Thyroid gland (tissue), 4 donors: Measurements from ENCODE around the gene CLIP1. TPM values are rescaled to one million over a fixed set of nuclear protein-coding genes. Genes with fewer than 3 reads are reported as not detected.

Experiments used
- DNase-seq, 2 donors: peaks; one replicate each; pipeline ENCODE4 v3.0.0-alpha.2; 2019
- H3K27ac ChIP-seq, 3 donors: fragments of 200-600 bp; sonication (generic); 1 replicate in 2 of 3; 2 replicates in 1 of 3; pipeline ENCODE4 v1.5.1; 2016 to 2019; ENCODE audit warnings: mild to moderate bottlenecking in 1 of 3, moderate library complexity in 1 of 3
- H3K27me3 ChIP-seq: fragments of 200-600 bp; sonication (generic); one replicate; pipeline ENCODE4 v1.5.1; 2019
- H3K36me3 ChIP-seq, 2 donors: fragments of 200-600 bp; sonication (generic); one replicate each; pipeline ENCODE4 v1.5.1; 2016 to 2019
- H3K4me1 ChIP-seq, 2 donors: fragments of 200-600 bp; sonication (generic); one replicate each; pipeline ENCODE4 v1.5.1; 2017 to 2019
- H3K4me3 ChIP-seq, 3 donors: fragments of 200-600 bp; sonication (generic); replicated peaks in 1 of 3; 1 replicate in 2 of 3; 2 replicates in 1 of 3; pipeline ENCODE4 v1.5.1; 2016; ENCODE audit warnings: mild to moderate bottlenecking in 1 of 3
- H3K9me3 ChIP-seq: fragments of 200-600 bp; sonication (generic); one replicate; pipeline ENCODE4 v1.5.1; 2017
- POLR2A ChIP-seq, 2 donors: fragments of 450-650 bp; IDR thresholded peaks; one replicate each; pipeline ENCODE4 v1.6.1; 2017; ENCODE audit warnings: antibody characterized with exemption in 2 of 2, mild to moderate bottlenecking in 2 of 2, moderate library complexity in 1 of 2
- WGBS, 2 donors: methylation state at CpG; one replicate each; pipeline ENCODE4 v1.1.5; 2017; 5-methylcytosine and 5-hydroxymethylcytosine counted together
- intact Hi-C: fragments of 100-400 bp; cut with DNase I; formaldehyde crosslinking; loops from one replicate; pipeline ENCODE4 v1.15.1; 2023
- total RNA-seq, 4 donors: library from RNA; depleted of rRNA; stranded (reverse); fragments of >200 nt; gene quantifications; one replicate each; pipeline ENCODE4 v1.2.3, GENCODE V29; 2016
- TF ChIP-seq, protein P1 (sequence below), 6 experiments: fragments of 200-600 bp in 3 of 6; fragments of 450-650 bp in 3 of 6; sonication (generic) in 3 of 6; IDR thresholded peaks; one replicate each; pipeline ENCODE4 v1.5.1; 2016 to 2019; ENCODE audit warnings: antibody characterized with exemption in 6 of 6, mild to moderate bottlenecking in 2 of 6, inconsistent platforms in 1 of 6, moderate library complexity in 1 of 6

The CLIP1 gene
- total RNA-seq, 4 donors from 2014 or later = 118 to 189 (median 143) TPM

DNA sequence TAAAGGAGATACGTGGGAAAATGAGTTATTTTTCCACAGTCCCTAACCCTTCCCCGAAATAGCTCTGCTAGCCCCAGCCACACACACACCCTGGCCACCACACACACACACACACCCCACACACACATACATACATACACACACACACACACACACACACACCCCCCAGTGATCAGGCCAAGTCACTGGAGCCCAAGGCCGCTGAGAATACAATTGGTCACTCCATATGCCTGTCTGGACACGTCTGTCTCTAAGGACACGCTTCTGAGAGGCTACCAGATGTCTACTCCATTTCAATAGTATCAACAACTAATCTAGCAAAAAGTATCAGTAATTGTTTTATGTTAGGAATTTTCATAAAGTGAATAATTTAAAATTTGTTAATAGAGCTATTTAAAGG lies 183.6 kb downstream of the CLIP1 start:
- no peaks in the 10 kb centered on the region for H3K4me1 ChIP-seq
- intact Hi-C loops = no loop called here
- H3K9me3 ChIP-seq = no peaks in the 10 kb centered on the region
- no peak for DNase-seq
- no peaks in the 10 kb centered on the region for H3K27me3 ChIP-seq
- H3K4me3 ChIP-seq = no peak overlapping the region
- TF ChIP-seq POLR2A (IDR thresholded peaks at IDR 0.05) = no peak
- TF ChIP-seq, protein P1, sequence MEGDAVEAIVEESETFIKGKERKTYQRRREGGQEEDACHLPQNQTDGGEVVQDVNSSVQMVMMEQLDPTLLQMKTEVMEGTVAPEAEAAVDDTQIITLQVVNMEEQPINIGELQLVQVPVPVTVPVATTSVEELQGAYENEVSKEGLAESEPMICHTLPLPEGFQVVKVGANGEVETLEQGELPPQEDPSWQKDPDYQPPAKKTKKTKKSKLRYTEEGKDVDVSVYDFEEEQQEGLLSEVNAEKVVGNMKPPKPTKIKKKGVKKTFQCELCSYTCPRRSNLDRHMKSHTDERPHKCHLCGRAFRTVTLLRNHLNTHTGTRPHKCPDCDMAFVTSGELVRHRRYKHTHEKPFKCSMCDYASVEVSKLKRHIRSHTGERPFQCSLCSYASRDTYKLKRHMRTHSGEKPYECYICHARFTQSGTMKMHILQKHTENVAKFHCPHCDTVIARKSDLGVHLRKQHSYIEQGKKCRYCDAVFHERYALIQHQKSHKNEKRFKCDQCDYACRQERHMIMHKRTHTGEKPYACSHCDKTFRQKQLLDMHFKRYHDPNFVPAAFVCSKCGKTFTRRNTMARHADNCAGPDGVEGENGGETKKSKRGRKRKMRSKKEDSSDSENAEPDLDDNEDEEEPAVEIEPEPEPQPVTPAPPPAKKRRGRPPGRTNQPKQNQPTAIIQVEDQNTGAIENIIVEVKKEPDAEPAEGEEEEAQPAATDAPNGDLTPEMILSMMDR (IDR thresholded peaks at IDR 0.05) = no peak
- peaks cover 30 to 42% of the 10 kb centered on the region in 2 donors for H3K36me3 ChIP-seq
- WGBS, 2 donors = 93 to 95% methylated on average over 5 of the region's 5 CpGs
- no peak overlapping the region for H3K27ac ChIP-seq

DNA sequence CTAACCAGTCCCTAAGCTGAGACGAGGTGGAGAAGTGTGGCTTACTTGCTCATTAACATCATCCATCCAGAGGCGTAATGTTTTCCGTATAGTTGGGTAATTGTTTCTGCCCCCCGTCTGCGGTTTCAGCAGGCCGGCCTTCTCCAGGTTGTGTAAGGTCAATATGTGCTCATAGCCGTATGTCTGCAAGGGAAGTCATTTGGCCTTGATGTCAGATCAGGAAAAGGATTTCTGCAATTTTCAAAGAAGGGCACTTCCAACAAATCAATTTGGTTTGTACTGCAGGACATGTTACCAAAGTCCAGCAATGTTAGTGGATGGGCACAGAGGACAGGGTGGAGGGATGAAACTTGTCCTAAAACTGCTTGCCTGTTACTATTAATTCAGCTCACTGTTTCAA lies 186.7 kb downstream of the CLIP1 start:
- peaks cover 34 to 41% of the 10 kb centered on the region in 2 donors for H3K36me3 ChIP-seq
- no peaks in the 10 kb centered on the region for H3K27me3 ChIP-seq
- no peak overlapping the region for H3K27ac ChIP-seq
- WGBS, 2 donors = 89 to 93% methylated on average over 7 of the region's 7 CpGs
- no peaks in the 10 kb centered on the region for H3K9me3 ChIP-seq
- no peak for DNase-seq
- TF ChIP-seq POLR2A (IDR thresholded peaks at IDR 0.05) = no peak
- TF ChIP-seq, protein P1 (IDR thresholded peaks at IDR 0.05) = no peak
- no peak overlapping the region for H3K4me3 ChIP-seq
- H3K4me1 ChIP-seq = no peaks in the 10 kb centered on the region
- intact Hi-C loops = no loop called here

DNA sequence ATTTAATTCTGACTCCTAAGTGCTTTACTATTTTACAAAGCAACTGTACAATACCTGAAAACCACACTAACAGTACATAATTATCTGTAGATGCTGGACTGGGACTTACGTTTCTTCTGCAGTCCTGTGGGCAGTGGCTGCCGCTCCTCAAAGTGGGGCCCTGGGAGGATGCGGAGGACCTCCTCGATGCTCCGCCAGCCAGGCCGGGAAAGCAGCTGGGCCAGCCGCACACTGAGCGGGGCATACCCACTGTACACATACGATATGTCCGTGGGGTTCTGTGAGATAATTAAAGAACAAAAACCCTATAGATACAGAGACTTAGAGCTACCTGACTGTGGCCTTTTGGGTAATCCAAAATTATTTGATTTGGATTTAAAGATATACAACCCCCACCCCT lies 189.8 kb downstream of the CLIP1 start:
- Histone ChIP-seq H3K4me3 (no peak overlapping the region), H3K36me3 (peaks cover 37 to 40% of the 10 kb centered on the region in 2 donors), H3K27ac (no peak overlapping the region), H3K9me3 (no peaks in the 10 kb centered on the region), H3K4me1 (no peaks in the 10 kb centered on the region), H3K27me3 (no peaks in the 10 kb centered on the region)
- intact Hi-C loops = no loop called here
- TF ChIP-seq POLR2A (IDR thresholded peaks at IDR 0.05) = no peak
- TF ChIP-seq, protein P1 (IDR thresholded peaks at IDR 0.05) = no peak
- DNase-seq = no peak
- 94 to 96% methylated on average over 10 of the region's 10 CpGs for WGBS, 2 donors

DNA sequence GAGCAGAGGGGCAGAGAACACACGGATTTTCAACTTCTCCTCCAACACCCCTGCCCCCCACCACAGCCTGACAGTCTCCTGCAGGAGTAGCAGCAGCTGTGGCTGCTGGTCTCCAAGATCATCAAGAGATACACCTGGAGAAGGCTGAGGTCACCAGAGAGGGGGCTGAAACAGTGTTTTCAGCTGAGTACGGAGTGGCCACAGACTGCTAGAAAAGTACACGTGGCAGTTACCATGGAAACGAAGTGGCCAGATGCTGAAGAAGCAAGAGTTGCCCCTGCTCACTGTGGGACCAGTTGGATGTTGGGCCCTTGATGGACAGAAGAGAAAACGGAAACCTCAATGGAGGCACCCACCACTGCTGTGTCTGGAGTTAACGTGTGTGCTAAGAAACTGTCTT lies 191.7 kb downstream of the CLIP1 start:
- no peak for TF ChIP-seq POLR2A (IDR thresholded peaks at IDR 0.05)
- TF ChIP-seq, protein P1 (IDR thresholded peaks at IDR 0.05) = no peak
- intact Hi-C loops = no loop called here
- no peak for DNase-seq
- WGBS, 2 donors = 72 to 85% methylated on average over 6 of the region's 6 CpGs
- H3K27me3 ChIP-seq = no peaks in the 10 kb centered on the region
- H3K4me1 ChIP-seq = peaks cover 6% of the 10 kb centered on the region in 2 donors
- H3K36me3 ChIP-seq = peaks cover 37 to 38% of the 10 kb centered on the region in 2 donors
- no peak overlapping the region for H3K4me3 ChIP-seq
- no peaks in the 10 kb centered on the region for H3K9me3 ChIP-seq
- no peak overlapping the region for H3K27ac ChIP-seq

DNA sequence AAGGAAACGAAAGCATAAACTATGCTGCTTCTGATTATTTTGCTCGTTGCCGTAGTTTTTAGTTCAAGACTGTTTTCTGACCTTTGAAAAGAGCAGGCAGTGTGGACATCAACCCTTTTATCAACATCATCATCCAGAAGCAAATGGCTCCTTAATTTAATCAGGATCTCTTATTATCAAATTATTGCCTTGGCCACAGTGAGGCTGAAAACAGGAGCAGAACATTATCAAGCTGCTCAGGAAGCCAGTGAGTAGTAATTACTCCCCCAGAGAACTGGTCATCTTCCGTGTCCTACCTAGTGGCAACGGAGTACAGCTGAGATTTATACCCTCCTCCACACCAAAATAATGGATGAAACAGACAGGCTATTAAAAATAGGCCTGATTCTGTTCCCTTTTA lies 194.4 kb downstream of the CLIP1 start:
- intact Hi-C loops = no loop called here
- Histone ChIP-seq H3K9me3 (no peaks in the 10 kb centered on the region), H3K36me3 (peaks cover 14 to 23% of the 10 kb centered on the region in 2 donors), H3K27me3 (no peaks in the 10 kb centered on the region), H3K4me1 (peaks cover 22 to 23% of the 10 kb centered on the region in 2 donors), H3K4me3 (no peak overlapping the region), H3K27ac (no peak overlapping the region)
- DNase-seq = no peak
- 89 to 96% methylated on average over 5 of the region's 5 CpGs for WGBS, 2 donors
- TF ChIP-seq, protein P1 (IDR thresholded peaks at IDR 0.05) = no peak
- no peak for TF ChIP-seq POLR2A (IDR thresholded peaks at IDR 0.05)
